ENCODE results near the gene HDAC4. TPM values are rescaled to one million over a fixed set of nuclear protein-coding genes. Genes with fewer than 3 reads are reported as not detected.

HDAC4 gene
- total and polyA plus RNA-seq, 10 of the 15 experiments (the other 5 are each of a cell fraction or from before 2014, with no cell fraction given), result 0.22 to 15.7 (median 4.8) TPM

GRCh38 chr2:239252801-239253200 lies 148.0 kb downstream of the HDAC4 start:
- Histone ChIP-seq H2AFZ (ENCODE audit: control insufficient read depth, low read depth, low read length) (no peak overlapping the region), H3K79me2 (ENCODE audit: control insufficient read depth, insufficient read depth, low read length) (no peaks in the 10 kb centered on the region), H3K9me3 (replicated peaks; ENCODE audit: control insufficient read depth, insufficient read depth, low read length) (0 out of 3 replicates have a peak, but pooled peaks cover 2% of the 10 kb centered on the region), H3K27ac (ENCODE audit: control insufficient read depth, insufficient read depth) (no peak overlapping the region), H3K4me1 (ENCODE audit: control insufficient read depth, insufficient read depth, low read length) (peaks cover 18% of the 10 kb centered on the region), H3K36me3 (ENCODE audit: control insufficient read depth in 2 of 2, insufficient read depth in 2 of 2, low read length in 1 of 2) (no peaks in the 10 kb centered on the region), H3K4me3 (no peak overlapping the region), H4K20me1 (ENCODE audit: control insufficient read depth, insufficient read depth) (no peaks in the 10 kb centered on the region; the same call in none of the 2 replicates), H3K27me3 (replicated peaks in 1 of 2; ENCODE audit: control insufficient read depth in 2 of 2, insufficient read depth in 2 of 2, low read length in 1 of 2) (peaks cover 0 to 11% of the 10 kb centered on the region in 2 experiments; a peak in 2 of 4 replicates), H3K4me2 (ENCODE audit: control insufficient read depth, insufficient read depth) (peak overlapping the region; percentile 63), H3K9ac (ENCODE audit: control insufficient read depth, insufficient read depth, low read length) (no peak overlapping the region)
- ChIA-PET RAD21 (ENCODE audit: unreplicated experiment) (interaction anchor here (0.9 to 2.3 kb wide), 6 partner anchors 14 to 148 kb away, joined by 3 to 7 read pairs (median 5); partner anchors contain the start of gene HDAC4), SMC1A (ENCODE audit: uncharacterized antibody, unreplicated experiment) (interaction anchor here (0.7 to 1.7 kb wide), 6 partner anchors 14 to 61 kb away, joined by 3 to 5 read pairs (median 3); no protein-coding TSS in a partner anchor), CTCF (interaction anchor here (1.0 to 2.2 kb wide), 6 partner anchors 9 to 145 kb away, joined by 3 to 6 read pairs (median 4); no protein-coding TSS in a partner anchor), POLR2A (interaction anchor here (0.5 to 0.8 kb wide), 2 partner anchors 14 to 1050 kb away, joined by 3 read pairs; no protein-coding TSS in a partner anchor)
- no peak for FAIRE-seq
- intact Hi-C loops (cut with micrococcal nuclease; ENCODE audit: unreplicated experiment), result loop anchor here (10.0 kb wide), 1 partner anchor 108 kb away; no protein-coding TSS in a partner anchor
- WGBS (ENCODE audit: insufficient coverage, insufficient replicate concordance, low lambda C conversion rate, missing lambda C conversion rate), result 5% methylated on average over 19 of the region's 19 CpGs
- DNase-seq (ENCODE audit: low read depth, low spot score), result no peak
- in situ Hi-C loops (cut with MboI), result no loop called here
- ATAC-seq, result peak; percentile 46
- no TSS peak for BruUV-seq (replicated peaks)
- TF ChIP-seq ETV6 (conservative IDR thresholded peaks at IDR 0.05 in 1 of 2, IDR thresholded peaks at IDR 0.05 in 1 of 2; ENCODE audit: borderline replicate concordance in 1 of 2, low read depth in 1 of 2) (0 out of 4 replicates have a peak, but pooled peaks of 1 of the 2 experiments have one; percentile 4), ZZZ3 (IDR thresholded peaks at IDR 0.05; ENCODE audit: control insufficient read depth, insufficient read length, low read depth) (no peak), PML (IDR thresholded peaks at IDR 0.05; ENCODE audit: low read length) (no peak), ZBTB40 (IDR thresholded peaks at IDR 0.05; ENCODE audit: borderline replicate concordance) (peak; percentile 60; the same call in 1 of the 2 replicates), ZNF384 (IDR thresholded peaks at IDR 0.05; ENCODE audit: borderline replicate concordance, low read depth, low read length) (no peak), TBL1XR1 (IDR thresholded peaks at IDR 0.05; ENCODE audit: low read depth, low read length) (no peak), EGR1 (IDR thresholded peaks at IDR 0.05; ENCODE audit: borderline replicate concordance in 1 of 2, low read depth in 2 of 2, low read length in 2 of 2) (no peak)

Measured in GM12878 (cell line).